B cell (primary cell): Measurements from ENCODE around the gene PDAP1. TPM values are rescaled to one million over a fixed set of nuclear protein-coding genes. Genes with fewer than 3 reads are reported as not detected.

ENCODE experiments used
- ATAC-seq: fragments of 200-7000 bp; cut with Tn5 transposase; one replicate; pipeline ENCODE4 v1.10.0; 2021; ENCODE audit warnings: low read depth, mild to moderate bottlenecking, moderate number of reproducible peaks, moderate library complexity
- CTCF ChIA-PET: fragments of 350-600 bp; sonication (Branson Sonifier 250); formaldehyde crosslinking; loops from one replicate; lab custom pipeline; 2021; ENCODE audit warnings: antibody characterized with exemption, inconsistent platforms; lab: Charles Lee
- POLR2A ChIA-PET: fragments of 350-600 bp; sonication (Branson Sonifier 250); formaldehyde crosslinking; loops from one replicate; lab custom pipeline; 2021; ENCODE audit warnings: antibody characterized with exemption; lab: Charles Lee
- DNase-seq: peaks from one replicate; pipeline ENCODE4 v3.0.0; 2013
- H2AFZ ChIP-seq: 2 replicates; pipeline ENCODE4 v1.6.1; 2012; ENCODE audit warnings: mild to moderate bottlenecking, low read depth, low read length; ENCODE audit not compliant: insufficient read depth, poor library complexity, severe bottlenecking
- H3K27ac ChIP-seq, 2 donors: 1 replicate in 1 of 2; 2 replicates in 1 of 2; pipeline ENCODE4 v1.5.1; 2012 to 2013; ENCODE audit warnings: low read length in 2 of 2, mild to moderate bottlenecking in 2 of 2, moderate library complexity in 1 of 2
- H3K27me3 ChIP-seq, 4 experiments: fragments of 200-600 bp in 1 of 4; sonication (generic) in 1 of 4; replicated peaks in 1 of 4; 1 replicate in 2 of 4; 2 replicates in 2 of 4; pipeline versions ENCODE4 v1.6.1 to v1.7.0; 2013 to 2016; ENCODE audit warnings: low read length in 3 of 4, mild to moderate bottlenecking in 2 of 4, mixed read lengths in 1 of 4, moderate library complexity in 1 of 4; ENCODE audit not compliant: insufficient read depth in 4 of 4, control insufficient read depth in 3 of 4; ENCODE audit errors: control extremely low read depth in 1 of 4
- H3K36me3 ChIP-seq, 2 experiments: replicated peaks in 1 of 2; 1 replicate in 1 of 2; 2 replicates in 1 of 2; pipeline versions ENCODE4 v1.6.1 to v1.7.1; 2013; ENCODE audit warnings: low read length in 1 of 2; ENCODE audit not compliant: insufficient read depth in 2 of 2, control insufficient read depth in 1 of 2; ENCODE audit errors: control extremely low read depth in 1 of 2, extremely low read depth in 1 of 2
- H3K4me1 ChIP-seq, 2 donors: fragments of 200-600 bp in 1 of 2; sonication (generic) in 1 of 2; 1 replicate in 1 of 2; 2 replicates in 1 of 2; pipeline versions ENCODE4 v1.5.1 to v1.6.1; 2013 to 2017; ENCODE audit warnings: low read length in 2 of 2; ENCODE audit not compliant: control insufficient read depth in 2 of 2, insufficient read depth in 2 of 2
- H3K4me2 ChIP-seq: replicated peaks from 2 replicates; pipeline ENCODE3; 2012; ENCODE audit warnings: mild to moderate bottlenecking, low read depth, low read length; ENCODE audit not compliant: poor library complexity, severe bottlenecking
- H3K4me3 ChIP-seq, 5 experiments: fragments of 200-600 bp in 1 of 5; sonication (generic) in 1 of 5; 1 replicate in 3 of 5; 2 replicates in 2 of 5; pipeline versions ENCODE4 v1.5.1 to v1.7.0; 2011 to 2016; ENCODE audit warnings: low read length in 4 of 5, mild to moderate bottlenecking in 4 of 5, low read depth in 2 of 5, control low read depth in 1 of 5, moderate library complexity in 1 of 5; ENCODE audit not compliant: insufficient read depth in 1 of 5; ENCODE audit errors: control extremely low read depth in 1 of 5, extremely low read depth in 1 of 5
- H3K79me2 ChIP-seq: fragments of 200-600 bp; sonication (generic); one replicate; pipeline ENCODE4 v1.6.0; 2016; ENCODE audit warnings: low read length; ENCODE audit not compliant: control insufficient read depth, insufficient read depth
- H3K9ac ChIP-seq: fragments of 200-600 bp; sonication (generic); 2 replicates; pipeline ENCODE4 v1.6.1; 2017; ENCODE audit warnings: mild to moderate bottlenecking, low read length, moderate library complexity
- H3K9me3 ChIP-seq, 3 donors: one replicate each; pipeline versions ENCODE4 v1.6.1 to v1.7.1; 2013; ENCODE audit warnings: low read length in 2 of 3; ENCODE audit not compliant: control insufficient read depth in 2 of 3, insufficient read depth in 1 of 3; ENCODE audit errors: control extremely low read depth in 1 of 3
- H4K20me1 ChIP-seq: 2 replicates; pipeline ENCODE4 v1.6.0; 2012; ENCODE audit warnings: mild to moderate bottlenecking, low read length; ENCODE audit not compliant: insufficient read depth, control insufficient read depth, poor library complexity, severe bottlenecking
- H3K27ac Mint-ChIP-seq: one replicate; pipeline ENCODE4 v1.8.0; 2021; ENCODE audit warnings: mixed read lengths
- H3K27me3 Mint-ChIP-seq: one replicate; pipeline ENCODE4 v1.8.0; 2021; ENCODE audit warnings: mixed read lengths
- H3K4me1 Mint-ChIP-seq: one replicate; pipeline ENCODE4 v1.8.0; 2021; ENCODE audit warnings: mixed read lengths
- H3K4me3 Mint-ChIP-seq: one replicate; pipeline ENCODE4 v1.8.0; 2021; ENCODE audit warnings: mixed read lengths
- H3K9me3 Mint-ChIP-seq: one replicate; pipeline ENCODE4 v1.8.0; 2022; ENCODE audit warnings: mixed read lengths; ENCODE audit not compliant: insufficient read depth
- EZH2 ChIP-seq: IDR thresholded peaks from 2 replicates; pipeline ENCODE4 v1.6.1; 2012; ENCODE audit warnings: borderline replicate concordance, low read depth, mild to moderate bottlenecking, moderate library complexity, low read length; ENCODE audit not compliant: insufficient read depth, poor library complexity, severe bottlenecking
- WGBS: methylation state at CpG from one replicate; pipeline ENCODE4 v1.1.5; 2013; ENCODE audit warnings: missing lambda C conversion rate; ENCODE audit not compliant: insufficient coverage; 5-methylcytosine and 5-hydroxymethylcytosine counted together
- intact Hi-C: fragments of 100-400 bp; cut with micrococcal nuclease; formaldehyde crosslinking; loops from one replicate; pipeline ENCODE4 v1.10.0; 2022
- polyA plus RNA-seq: library from polyadenylated mRNA; depleted of rRNA; stranded (reverse); fragments of >200 nt; gene quantifications from 2 replicates; pipeline ENCODE4 v1.2.3, GENCODE V29; 2012
- total RNA-seq, 2 donors: library from RNA; stranded (reverse); fragments of 120-200 nt in 1 of 2; gene quantifications; 1 replicate in 1 of 2; 2 replicates in 1 of 2; pipeline versions ENCODE4 v1.2.3 to v1.2.4, GENCODE V29; 2013 to 2022
- TF ChIP-seq, protein P1 (sequence below): fragments of 200-600 bp; IDR thresholded peaks from one replicate; pipeline ENCODE4 v1.8.0; 2022; ENCODE audit warnings: antibody characterized with exemption, mild to moderate bottlenecking

PDAP1 gene
- total and polyA plus RNA-seq, 2 donors (not counting 1 experiment from before 2014, with no cell fraction given), result 19.2 to 60.4 TPM

DNA sequence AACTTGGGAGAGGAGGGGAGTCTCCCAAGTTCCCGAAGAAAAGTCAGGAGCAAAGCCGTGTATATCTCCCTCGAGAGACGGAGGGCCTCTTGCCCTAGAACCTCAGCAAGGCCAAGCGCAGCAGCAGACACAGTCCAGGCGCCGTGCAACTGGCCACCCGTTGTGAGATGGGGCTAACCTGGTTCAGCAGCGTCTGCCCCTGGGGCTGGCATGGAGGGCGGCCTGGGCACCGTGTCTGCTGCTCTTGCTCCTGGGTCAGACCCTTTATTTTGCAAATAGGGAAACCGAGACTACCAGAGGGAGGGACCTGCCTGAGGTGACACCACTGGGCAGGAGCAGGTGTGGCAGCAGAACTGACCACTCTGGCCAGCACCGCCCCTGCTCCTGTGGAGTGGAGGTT is 44.1 kb upstream of the PDAP1 start:
- Mint-ChIP-seq H3K27me3 (no peaks in the 10 kb centered on the region), H3K4me1 (no peaks in the 10 kb centered on the region), H3K4me3 (no peak overlapping the region), H3K9me3 (no peaks in the 10 kb centered on the region), H3K27ac (no peak overlapping the region)
- no peak for ATAC-seq
- Histone ChIP-seq H3K4me1 (no peaks in the 10 kb centered on the region), H3K4me2 (no peak overlapping the region), H3K79me2 (peaks cover 44% of the 10 kb centered on the region), H3K36me3 (peaks cover 0 to 71% of the 10 kb centered on the region in 2 experiments), H3K9me3 (no peaks in the 10 kb centered on the region), H3K9ac (no peak overlapping the region), H4K20me1 (peaks cover 12% of the 10 kb centered on the region), H3K4me3 (no peak overlapping the region), H3K27me3 (no peaks in the 10 kb centered on the region), H2AFZ (no peak overlapping the region), H3K27ac (no peak overlapping the region)
- TF ChIP-seq, protein P1, sequence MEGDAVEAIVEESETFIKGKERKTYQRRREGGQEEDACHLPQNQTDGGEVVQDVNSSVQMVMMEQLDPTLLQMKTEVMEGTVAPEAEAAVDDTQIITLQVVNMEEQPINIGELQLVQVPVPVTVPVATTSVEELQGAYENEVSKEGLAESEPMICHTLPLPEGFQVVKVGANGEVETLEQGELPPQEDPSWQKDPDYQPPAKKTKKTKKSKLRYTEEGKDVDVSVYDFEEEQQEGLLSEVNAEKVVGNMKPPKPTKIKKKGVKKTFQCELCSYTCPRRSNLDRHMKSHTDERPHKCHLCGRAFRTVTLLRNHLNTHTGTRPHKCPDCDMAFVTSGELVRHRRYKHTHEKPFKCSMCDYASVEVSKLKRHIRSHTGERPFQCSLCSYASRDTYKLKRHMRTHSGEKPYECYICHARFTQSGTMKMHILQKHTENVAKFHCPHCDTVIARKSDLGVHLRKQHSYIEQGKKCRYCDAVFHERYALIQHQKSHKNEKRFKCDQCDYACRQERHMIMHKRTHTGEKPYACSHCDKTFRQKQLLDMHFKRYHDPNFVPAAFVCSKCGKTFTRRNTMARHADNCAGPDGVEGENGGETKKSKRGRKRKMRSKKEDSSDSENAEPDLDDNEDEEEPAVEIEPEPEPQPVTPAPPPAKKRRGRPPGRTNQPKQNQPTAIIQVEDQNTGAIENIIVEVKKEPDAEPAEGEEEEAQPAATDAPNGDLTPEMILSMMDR, result no peak
- TF ChIP-seq EZH2, result no peak
- intact Hi-C loops, result no loop called here
- CTCF ChIA-PET, result no interaction called here
- POLR2A ChIA-PET, result no interaction called here
- DNase-seq, result no peak
- 98% methylated on average over 13 of the region's 13 CpGs for WGBS

DNA sequence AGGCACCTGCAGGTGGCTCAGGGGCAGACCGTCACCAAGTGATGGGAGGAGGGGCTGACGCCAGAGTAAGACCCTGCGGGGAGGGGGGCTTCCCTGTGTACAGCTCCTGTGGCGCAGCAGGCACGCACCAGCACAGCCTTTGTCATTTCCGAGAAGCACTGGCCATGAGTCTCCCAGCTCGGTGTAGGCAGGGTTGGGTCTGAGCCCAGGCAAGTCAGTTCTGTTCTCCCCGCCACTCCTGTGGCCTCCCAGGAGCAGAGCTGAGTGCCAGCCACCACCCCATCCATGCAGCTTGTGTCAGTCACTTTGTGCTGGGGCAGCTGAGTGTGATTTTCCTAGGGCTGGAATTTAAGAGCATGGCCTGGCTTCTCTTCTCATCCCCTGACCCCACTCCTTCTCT is 43.5 kb upstream of the PDAP1 start:
- H3K4me1 ChIP-seq, result no peaks in the 10 kb centered on the region
- 96% methylated on average over 8 of the region's 8 CpGs for WGBS
- no peak overlapping the region for H3K27ac Mint-ChIP-seq

More for the DNA sequence above, 43.5 kb upstream of the PDAP1 start:
- no peak overlapping the region for H3K4me3 Mint-ChIP-seq
- H3K4me1 Mint-ChIP-seq, result no peaks in the 10 kb centered on the region
- H3K36me3 ChIP-seq, result peaks cover 0 to 66% of the 10 kb centered on the region in 2 experiments
- no peaks in the 10 kb centered on the region for H3K9me3 Mint-ChIP-seq
- no peak overlapping the region for H3K27ac ChIP-seq
- ChIA-PET CTCF (no interaction called here), POLR2A (no interaction called here)
- ATAC-seq, result no peak
- intact Hi-C loops, result no loop called here
- no peak for TF ChIP-seq EZH2
- TF ChIP-seq, protein P1, result no peak
- H4K20me1 ChIP-seq, result peaks cover 8% of the 10 kb centered on the region
- H3K9ac ChIP-seq, result no peak overlapping the region
- no peaks in the 10 kb centered on the region for H3K9me3 ChIP-seq
- no peak overlapping the region for H3K4me3 ChIP-seq
- H3K79me2 ChIP-seq, result peaks cover 44% of the 10 kb centered on the region
- H2AFZ ChIP-seq, result no peak overlapping the region
- DNase-seq, result no peak
- H3K4me2 ChIP-seq, result no peak overlapping the region
- H3K27me3 ChIP-seq, result no peaks in the 10 kb centered on the region
- no peaks in the 10 kb centered on the region for H3K27me3 Mint-ChIP-seq
